H9 (cell line): ENCODE results near the gene RIMBP2. TPM values are rescaled to one million over a fixed set of nuclear protein-coding genes. Genes with fewer than 3 reads are reported as not detected.

Source experiments
- DNase-seq: peaks from one replicate; pipeline ENCODE4 v3.0.0-alpha.2; 2017
- H2AFZ ChIP-seq: one replicate; pipeline ENCODE4 v1.6.1; 2013; ENCODE audit warnings: mild to moderate bottlenecking, low read length, control low read depth, moderate library complexity
- H2AK5ac ChIP-seq: 2 replicates; pipeline ENCODE4 v1.6.1; 2013; ENCODE audit warnings: low read length, control low read depth, mixed read lengths; ENCODE audit not compliant: insufficient read length
- H2BK120ac ChIP-seq: one replicate; pipeline ENCODE4 v1.6.1; 2013; ENCODE audit warnings: low read depth, mild to moderate bottlenecking, low read length, control low read depth, inconsistent platforms; ENCODE audit not compliant: poor library complexity, severe bottlenecking
- H2BK12ac ChIP-seq: 2 replicates; pipeline ENCODE4 v1.6.1; 2013; ENCODE audit warnings: low read length, control low read depth, mixed read lengths, low read depth; ENCODE audit not compliant: insufficient read length
- H2BK15ac ChIP-seq: 2 replicates; pipeline ENCODE4 v1.6.1; 2013; ENCODE audit warnings: low read depth, low read length, control low read depth
- H2BK20ac ChIP-seq: one replicate; pipeline ENCODE4 v1.6.1; 2013; ENCODE audit warnings: low read depth, mild to moderate bottlenecking, low read length, control low read depth, inconsistent platforms; ENCODE audit not compliant: poor library complexity, severe bottlenecking
- H2BK5ac ChIP-seq: 2 replicates; pipeline ENCODE4 v1.6.1; 2013; ENCODE audit warnings: low read length, control low read depth, mixed read lengths; ENCODE audit not compliant: insufficient read length
- H3K14ac ChIP-seq: 2 replicates; pipeline ENCODE4 v1.6.1; 2013; ENCODE audit warnings: low read length, control low read depth; ENCODE audit not compliant: insufficient read depth
- H3K18ac ChIP-seq: 2 replicates; pipeline ENCODE4 v1.6.1; 2013; ENCODE audit warnings: low read depth, mild to moderate bottlenecking, mixed read lengths, low read length, control low read depth; ENCODE audit not compliant: insufficient read length
- H3K23ac ChIP-seq: 2 replicates; pipeline ENCODE4 v1.6.1; 2013; ENCODE audit warnings: low read length, control low read depth, mixed read lengths, low read depth; ENCODE audit not compliant: insufficient read length
- H3K23me2 ChIP-seq: 2 replicates; pipeline ENCODE4 v1.6.1; 2013; ENCODE audit warnings: low read depth, mild to moderate bottlenecking, mixed read lengths, low read length, control low read depth; ENCODE audit not compliant: insufficient read length, poor library complexity, severe bottlenecking
- H3K27ac ChIP-seq: 2 replicates; pipeline ENCODE4 v1.5.1; 2013; ENCODE audit warnings: low read length, control low read depth, mixed read lengths, low read depth; ENCODE audit not compliant: insufficient read length
- H3K27me3 ChIP-seq: 2 replicates; pipeline ENCODE4 v1.6.1; 2013; ENCODE audit warnings: low read length, control low read depth, inconsistent platforms; ENCODE audit not compliant: insufficient read depth
- H3K4ac ChIP-seq: 2 replicates; pipeline ENCODE4 v1.6.1; 2013; ENCODE audit warnings: low read depth, mild to moderate bottlenecking, control low read depth, inconsistent platforms, low read length, moderate library complexity
- H3K4me1 ChIP-seq: 2 replicates; pipeline ENCODE4 v1.6.1; 2013; ENCODE audit warnings: low read length, control low read depth, inconsistent platforms; ENCODE audit not compliant: insufficient read depth
- H3K4me2 ChIP-seq: 2 replicates; pipeline ENCODE4 v1.6.1; 2013; ENCODE audit warnings: low read length, control low read depth, mixed read lengths; ENCODE audit not compliant: insufficient read length, insufficient read depth
- H3K56ac ChIP-seq: 2 replicates; pipeline ENCODE4 v1.6.1; 2013; ENCODE audit warnings: low read depth, mild to moderate bottlenecking, mixed read lengths, low read length, control low read depth; ENCODE audit not compliant: insufficient read length
- H3K79me1 ChIP-seq: 2 replicates; pipeline ENCODE4 v1.6.1; 2013; ENCODE audit warnings: low read depth, mild to moderate bottlenecking, moderate library complexity, low read length, control low read depth, inconsistent platforms; ENCODE audit not compliant: insufficient read depth, poor library complexity, severe bottlenecking
- H3K79me2 ChIP-seq: 2 replicates; pipeline ENCODE4 v1.6.1; 2013; ENCODE audit warnings: low read length, control low read depth, inconsistent platforms; ENCODE audit not compliant: insufficient read depth
- H3K9ac ChIP-seq: 2 replicates; pipeline ENCODE4 v1.6.1; 2013; ENCODE audit warnings: low read length, control low read depth, mixed read lengths; ENCODE audit not compliant: insufficient read length; ENCODE audit errors: extremely low read depth
- H3K9me3 ChIP-seq: one replicate; pipeline ENCODE4 v1.6.1; 2013; ENCODE audit warnings: low read depth, low read length, inconsistent platforms; ENCODE audit not compliant: control insufficient read depth
- H3T11ph ChIP-seq: one replicate; pipeline ENCODE4 v1.6.1; 2013; ENCODE audit warnings: mild to moderate bottlenecking, low read length, control low read depth, inconsistent platforms
- H4K20me1 ChIP-seq: one replicate; pipeline ENCODE4 v1.6.1; 2013; ENCODE audit not compliant: control insufficient read depth, insufficient read length, insufficient read depth
- H4K5ac ChIP-seq: 2 replicates; pipeline ENCODE4 v1.6.1; 2013; ENCODE audit warnings: low read depth, mild to moderate bottlenecking, mixed read lengths, low read length, control low read depth; ENCODE audit not compliant: insufficient read length
- H4K8ac ChIP-seq: replicated peaks from 2 replicates; pipeline ENCODE4 v1.6.1; 2013; ENCODE audit warnings: low read length, control low read depth, mixed read lengths, low read depth; ENCODE audit not compliant: insufficient read length
- H4K91ac ChIP-seq: 2 replicates; pipeline ENCODE4 v1.6.1; 2013; ENCODE audit warnings: low read depth, mild to moderate bottlenecking, moderate library complexity, mixed read lengths, low read length, control low read depth; ENCODE audit not compliant: insufficient read length
- H3K27ac Mint-ChIP-seq, 3 experiments: 2 replicates in 2 of 3; 3 replicates in 1 of 3; pipeline ENCODE4 v1.8.0; 2020 to 2021; ENCODE audit warnings: mixed read lengths in 3 of 3, mild to moderate bottlenecking in 1 of 3, moderate library complexity in 1 of 3
- H3K27me3 Mint-ChIP-seq: 2 replicates; pipeline ENCODE4 v1.8.0; 2021; ENCODE audit warnings: low read depth, mild to moderate bottlenecking, moderate library complexity, mixed read lengths
- H3K36me3 Mint-ChIP-seq, 3 experiments: 2 replicates in 2 of 3; 3 replicates in 1 of 3; pipeline ENCODE4 v1.8.0; 2020 to 2021; ENCODE audit warnings: low read depth in 3 of 3, mixed read lengths in 3 of 3; ENCODE audit not compliant: insufficient read depth in 1 of 3
- H3K4me1 Mint-ChIP-seq, 2 experiments: 2 replicates each; pipeline ENCODE4 v1.8.0; 2020; ENCODE audit warnings: mixed read lengths in 2 of 2
- H3K4me3 Mint-ChIP-seq, 2 experiments: 2 replicates in 1 of 2; 3 replicates in 1 of 2; pipeline ENCODE4 v1.8.0; 2020 to 2021; ENCODE audit warnings: mild to moderate bottlenecking in 2 of 2, mixed read lengths in 2 of 2, moderate library complexity in 1 of 2
- H3K9me3 Mint-ChIP-seq, 2 experiments: 2 replicates in 1 of 2; 3 replicates in 1 of 2; pipeline ENCODE4 v1.8.0; 2020; ENCODE audit warnings: mild to moderate bottlenecking in 2 of 2, mixed read lengths in 2 of 2, moderate library complexity in 1 of 2
- WGBS: extraction: QIAGEN DNeasy Blood & Tissue Kit; methylation state at CpG from one replicate; pipeline ENCODE4 v1.1.7; 2013; ENCODE audit warnings: missing lambda C conversion rate, low lambda C conversion rate, mixed read lengths; ENCODE audit not compliant: insufficient read length; ENCODE audit errors: extremely low coverage; 5-methylcytosine and 5-hydroxymethylcytosine counted together
- total RNA-seq: library from RNA; stranded (reverse); gene quantifications from 2 replicates; pipeline ENCODE4 v1.2.1, GENCODE V29; 2021
- TF ChIP-seq, protein P1 (sequence below): fragments of 200-600 bp; sonication (generic); conservative IDR thresholded peaks from 3 replicates; pipeline ENCODE4 v1.8.0; 2021; ENCODE audit warnings: antibody characterized with exemption, mild to moderate bottlenecking

The RIMBP2 gene
- total RNA-seq, 1 experiment from 2014 or later = 0.70 TPM

DNA sequence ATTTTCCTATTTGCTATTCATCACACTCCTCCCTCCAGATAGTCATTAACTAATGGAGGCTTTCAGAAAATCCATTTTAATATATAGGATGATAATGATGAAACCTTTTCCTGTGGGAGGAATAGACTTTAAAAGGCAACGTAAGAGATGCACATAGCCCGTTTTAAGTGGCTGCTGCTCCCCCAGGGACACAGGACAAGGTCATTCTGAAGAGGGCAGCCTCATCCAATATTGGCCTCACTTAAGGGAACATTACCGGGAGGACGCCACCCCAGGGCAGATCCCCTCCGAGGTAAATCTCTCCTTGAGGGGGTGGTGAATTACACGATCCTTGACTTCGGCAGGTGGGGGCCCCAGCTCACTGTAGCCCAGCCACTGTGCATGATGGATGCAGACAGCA, 246.5 kb downstream of the RIMBP2 start:
- Histone ChIP-seq H3T11ph (no peak overlapping the region), H4K5ac (no peak overlapping the region), H2BK15ac (no peak overlapping the region), H3K18ac (no peak overlapping the region), H4K91ac (no peak overlapping the region), H4K20me1 (no peaks in the 10 kb centered on the region), H2BK20ac (no peak overlapping the region), H2AK5ac (no peak overlapping the region), H3K4ac (no peak overlapping the region), H3K56ac (no peak overlapping the region), H2BK12ac (no peak overlapping the region), H3K23me2 (no peaks in the 10 kb centered on the region), H3K9ac (no peak overlapping the region), H3K23ac (no peak overlapping the region), H4K8ac (no peak overlapping the region), H2AFZ (no peak overlapping the region), H3K27me3 (no peaks in the 10 kb centered on the region), H3K27ac (no peak overlapping the region), H3K4me1 (no peaks in the 10 kb centered on the region; the same call in 1 of the 2 replicates), H2BK120ac (no peak overlapping the region), H3K79me1 (no peaks in the 10 kb centered on the region), H3K14ac (no peak overlapping the region), H3K79me2 (no peaks in the 10 kb centered on the region), H3K4me2 (no peak overlapping the region), H3K9me3 (no peaks in the 10 kb centered on the region), H2BK5ac (no peak overlapping the region)
- Mint-ChIP-seq H3K27me3 (peaks cover 8% of the 10 kb centered on the region), H3K4me3 (no peak overlapping the region), H3K27ac (no peak overlapping the region), H3K36me3 (peaks cover 0 to 9% (median 3%) of the 10 kb centered on the region in 3 experiments; a peak in 5 of 7 replicates), H3K4me1 (peaks cover 16 to 19% of the 10 kb centered on the region in 2 experiments), H3K9me3 (peaks cover 5 to 10% of the 10 kb centered on the region in 2 experiments; a peak in 4 of 5 replicates)
- no peak for DNase-seq
- TF ChIP-seq, protein P1, sequence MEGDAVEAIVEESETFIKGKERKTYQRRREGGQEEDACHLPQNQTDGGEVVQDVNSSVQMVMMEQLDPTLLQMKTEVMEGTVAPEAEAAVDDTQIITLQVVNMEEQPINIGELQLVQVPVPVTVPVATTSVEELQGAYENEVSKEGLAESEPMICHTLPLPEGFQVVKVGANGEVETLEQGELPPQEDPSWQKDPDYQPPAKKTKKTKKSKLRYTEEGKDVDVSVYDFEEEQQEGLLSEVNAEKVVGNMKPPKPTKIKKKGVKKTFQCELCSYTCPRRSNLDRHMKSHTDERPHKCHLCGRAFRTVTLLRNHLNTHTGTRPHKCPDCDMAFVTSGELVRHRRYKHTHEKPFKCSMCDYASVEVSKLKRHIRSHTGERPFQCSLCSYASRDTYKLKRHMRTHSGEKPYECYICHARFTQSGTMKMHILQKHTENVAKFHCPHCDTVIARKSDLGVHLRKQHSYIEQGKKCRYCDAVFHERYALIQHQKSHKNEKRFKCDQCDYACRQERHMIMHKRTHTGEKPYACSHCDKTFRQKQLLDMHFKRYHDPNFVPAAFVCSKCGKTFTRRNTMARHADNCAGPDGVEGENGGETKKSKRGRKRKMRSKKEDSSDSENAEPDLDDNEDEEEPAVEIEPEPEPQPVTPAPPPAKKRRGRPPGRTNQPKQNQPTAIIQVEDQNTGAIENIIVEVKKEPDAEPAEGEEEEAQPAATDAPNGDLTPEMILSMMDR = no peak
- WGBS = no CpG with 5 or more reads among the region's 7 CpGs
